Measurements from ENCODE around the gene FAM53B.

- TF ChIP-seq CTCF (conservative IDR thresholded peaks at IDR 0.05) (no peak), EZH2 (IDR thresholded peaks at IDR 0.05; ENCODE audit: low read depth) (no peak)
These were observed 114.8 kb downstream of the FAM53B start for GRCh38 chr10:124629415-124629814.
